GM21381 (cell line): Measurements from ENCODE around the gene ENKD1.

Experiments
- ATAC-seq: cut with Tn5 transposase; IDR thresholded peaks from one replicate; pipeline ENCODE4 v1.9.1; 2021; ENCODE audit warnings: mild to moderate bottlenecking, moderate library complexity; ENCODE audit not compliant: unreplicated experiment

ENKD1 gene

DNA sequence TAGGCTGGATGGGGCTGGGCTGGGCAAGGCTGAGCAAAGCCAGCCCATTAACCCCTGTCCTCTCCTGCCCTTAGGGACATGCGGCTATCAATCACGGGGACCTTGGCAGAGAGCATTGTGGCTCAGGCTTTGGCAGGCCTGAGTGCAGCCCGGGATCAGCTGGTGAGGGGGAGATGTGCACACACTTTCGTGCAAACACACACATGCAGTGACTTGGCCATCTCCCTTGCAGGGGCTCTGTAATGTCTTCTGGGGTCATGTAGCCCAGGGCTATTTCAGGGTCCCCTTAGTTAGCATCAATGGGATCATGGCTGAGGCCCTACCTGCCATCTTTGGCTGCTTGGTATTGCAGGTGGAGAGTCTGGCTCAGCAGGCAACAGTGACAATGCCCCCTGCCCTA is 14.7 kb downstream of the ENKD1 start:
- no peak for ATAC-seq

DNA sequence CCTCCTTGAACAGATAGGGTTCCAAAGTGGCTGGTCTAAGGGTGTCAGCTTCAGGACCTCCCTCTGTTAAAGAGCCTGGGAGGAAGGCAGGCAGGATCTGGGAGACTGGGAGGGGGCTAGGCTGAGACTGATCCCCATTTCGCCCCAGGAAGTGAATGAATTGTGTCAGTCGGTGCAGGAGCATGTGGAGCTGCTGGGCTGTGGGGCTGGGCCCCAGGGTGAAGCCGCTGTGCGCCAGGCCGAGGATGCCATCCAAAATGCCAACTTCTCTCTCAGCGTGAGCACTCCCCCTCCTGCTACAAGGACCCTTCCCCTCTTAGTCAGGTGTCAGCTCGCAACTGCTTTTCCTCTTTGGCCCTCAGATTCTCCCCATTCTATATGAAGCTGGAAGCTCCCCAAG is 15.5 kb downstream of the ENKD1 start:
- no peak for ATAC-seq

DNA sequence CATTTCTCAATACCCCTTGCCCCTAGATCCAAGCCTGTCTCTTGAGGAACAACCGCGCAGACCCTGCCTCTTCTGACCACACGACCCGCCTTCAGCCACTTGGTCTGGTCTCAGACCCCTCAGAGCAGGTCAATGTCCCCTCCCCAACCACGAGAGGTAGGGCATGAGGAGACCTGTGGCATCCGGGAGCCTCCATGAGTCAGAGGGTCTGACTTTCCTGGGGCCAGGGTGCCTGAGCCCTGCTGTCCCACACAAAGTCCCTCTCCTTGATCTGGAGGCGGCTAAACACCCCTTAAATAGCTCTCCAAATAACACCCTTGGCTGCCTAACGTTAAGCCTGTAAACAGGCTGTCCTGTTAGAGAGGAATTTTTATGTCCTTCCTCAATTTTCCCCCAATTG is 16.5 kb downstream of the ENKD1 start:
- no peak for ATAC-seq

DNA sequence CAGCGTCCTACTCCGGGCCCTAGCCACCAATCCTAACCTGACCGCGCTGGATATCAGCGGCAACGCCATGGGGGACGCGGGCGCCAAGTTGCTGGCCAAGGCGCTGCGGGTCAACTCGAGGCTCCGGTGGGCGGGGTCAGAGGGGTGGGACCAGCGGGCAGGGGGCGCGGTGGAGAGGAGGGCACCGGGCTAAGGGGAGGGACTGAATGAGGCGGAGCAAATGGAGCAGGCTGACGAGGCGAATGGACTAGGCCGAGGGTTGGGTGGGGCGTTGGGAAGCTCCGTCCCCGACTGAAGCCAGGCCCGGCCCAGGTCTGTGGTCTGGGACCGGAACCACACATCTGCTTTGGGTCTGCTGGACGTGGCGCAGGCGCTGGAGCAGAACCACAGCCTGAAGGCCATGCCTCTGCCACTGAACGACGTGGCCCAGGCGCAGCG is 17.0 kb downstream of the ENKD1 start:
- ATAC-seq: no peak

DNA sequence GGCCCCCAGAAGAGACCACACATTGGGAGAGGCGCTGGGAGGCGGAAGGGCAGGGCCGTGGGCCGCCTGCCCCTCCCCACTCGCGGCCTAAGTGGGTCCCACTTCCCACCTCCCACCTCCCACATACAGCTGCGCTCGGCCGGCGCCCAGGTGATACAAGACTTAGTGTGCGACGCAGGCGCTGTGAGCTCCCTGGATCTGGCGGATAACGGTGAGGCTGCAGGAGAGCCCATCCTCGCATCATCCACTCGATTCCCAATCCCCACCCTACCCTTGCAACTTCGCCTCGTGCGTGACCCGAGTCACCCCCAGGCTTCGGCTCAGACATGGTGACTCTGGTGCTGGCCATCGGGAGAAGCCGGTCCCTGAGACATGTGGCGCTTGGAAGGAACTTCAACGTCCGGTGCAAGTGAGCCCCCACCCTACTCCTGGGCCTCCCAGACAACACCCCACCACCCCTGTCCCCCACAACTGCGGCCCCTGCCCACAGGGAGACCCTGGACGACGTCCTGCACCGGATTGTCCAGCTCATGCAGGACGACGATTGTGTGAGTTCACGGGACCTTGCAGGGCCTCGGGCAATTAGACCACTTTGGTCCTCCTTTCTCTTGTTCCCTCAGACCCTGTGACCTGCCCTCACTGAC is 17.7 kb downstream of the ENKD1 start:
- ATAC-seq: no peak

DNA sequence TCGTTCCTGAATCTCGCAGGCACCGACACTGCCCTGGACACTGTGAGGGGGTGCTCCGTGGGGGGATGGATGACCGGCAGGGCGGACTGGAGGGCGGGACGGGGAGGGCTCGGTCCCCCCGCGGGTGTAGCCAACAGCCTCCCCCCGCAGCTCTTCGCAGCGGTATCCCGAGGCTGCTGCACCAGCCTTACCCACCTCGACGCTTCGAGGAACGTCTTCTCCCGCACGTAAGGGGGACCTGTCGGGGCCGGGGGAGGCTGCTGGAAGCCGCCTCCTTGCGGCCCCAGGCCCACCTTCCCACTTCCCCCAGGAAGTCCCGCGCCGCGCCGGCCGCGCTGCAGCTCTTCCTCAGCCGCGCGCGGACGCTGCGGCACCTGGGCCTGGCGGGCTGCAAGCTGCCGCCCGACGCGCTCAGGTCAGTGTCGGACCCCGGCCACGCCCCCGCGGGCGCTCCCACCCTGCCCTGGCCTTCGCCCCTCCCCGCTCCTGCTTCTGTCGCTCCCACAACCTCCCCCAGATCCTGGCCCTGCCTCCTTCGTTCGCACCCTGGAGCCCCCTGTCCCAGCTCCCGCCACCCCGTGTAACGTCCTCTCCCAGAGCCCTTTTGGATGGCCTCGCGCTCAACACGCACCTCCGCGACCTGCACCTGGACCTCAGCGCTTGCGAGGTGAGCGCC is 18.3 kb downstream of the ENKD1 start:
- no peak for ATAC-seq

DNA sequence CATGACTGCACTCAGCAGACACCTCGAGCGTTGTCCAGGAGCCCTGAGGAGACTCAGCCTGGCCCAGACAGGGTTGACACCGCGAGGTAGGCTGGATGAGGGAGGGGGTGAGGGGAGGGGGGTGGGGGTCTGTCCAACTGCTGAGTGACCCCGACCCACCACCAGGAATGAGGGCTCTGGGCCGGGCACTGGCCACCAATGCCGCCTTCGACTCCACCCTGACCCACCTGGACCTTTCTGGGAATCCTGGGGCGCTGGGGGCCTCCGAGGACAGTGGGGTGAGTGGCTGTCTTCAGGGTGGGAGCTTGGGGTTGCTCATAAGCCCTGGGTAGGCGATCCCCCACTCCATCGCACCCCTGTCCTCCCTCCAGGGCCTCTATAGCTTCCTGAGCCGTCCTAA is 18.9 kb downstream of the ENKD1 start:
- ATAC-seq: no peak

DNA sequence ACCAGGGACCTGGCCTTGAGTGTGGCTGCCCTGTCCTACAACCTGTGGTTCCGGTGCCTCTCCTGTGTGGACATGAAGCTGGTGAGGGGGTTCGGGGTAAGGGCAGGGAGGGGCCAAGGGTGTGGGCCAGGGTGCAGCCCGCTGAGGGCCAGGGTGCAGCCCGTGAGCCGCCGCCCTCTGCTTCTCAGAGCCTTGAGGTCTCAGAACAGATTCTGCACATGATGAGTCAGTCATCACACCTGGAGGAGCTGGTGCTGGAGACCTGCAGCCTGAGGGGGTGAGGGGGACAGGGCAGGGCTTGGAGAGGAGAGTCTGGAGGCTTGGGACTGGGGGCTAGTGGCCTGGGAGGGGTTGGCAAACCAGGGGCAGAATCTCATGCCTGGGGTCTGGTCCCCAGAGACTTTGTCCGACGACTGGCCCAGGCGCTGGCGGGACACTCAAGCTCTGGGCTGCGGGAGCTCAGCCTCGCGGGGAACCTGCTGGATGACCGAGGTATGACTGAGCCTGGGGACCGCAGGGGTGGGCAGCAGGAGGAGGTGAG is 19.4 kb downstream of the ENKD1 start:
- ATAC-seq: no peak

DNA sequence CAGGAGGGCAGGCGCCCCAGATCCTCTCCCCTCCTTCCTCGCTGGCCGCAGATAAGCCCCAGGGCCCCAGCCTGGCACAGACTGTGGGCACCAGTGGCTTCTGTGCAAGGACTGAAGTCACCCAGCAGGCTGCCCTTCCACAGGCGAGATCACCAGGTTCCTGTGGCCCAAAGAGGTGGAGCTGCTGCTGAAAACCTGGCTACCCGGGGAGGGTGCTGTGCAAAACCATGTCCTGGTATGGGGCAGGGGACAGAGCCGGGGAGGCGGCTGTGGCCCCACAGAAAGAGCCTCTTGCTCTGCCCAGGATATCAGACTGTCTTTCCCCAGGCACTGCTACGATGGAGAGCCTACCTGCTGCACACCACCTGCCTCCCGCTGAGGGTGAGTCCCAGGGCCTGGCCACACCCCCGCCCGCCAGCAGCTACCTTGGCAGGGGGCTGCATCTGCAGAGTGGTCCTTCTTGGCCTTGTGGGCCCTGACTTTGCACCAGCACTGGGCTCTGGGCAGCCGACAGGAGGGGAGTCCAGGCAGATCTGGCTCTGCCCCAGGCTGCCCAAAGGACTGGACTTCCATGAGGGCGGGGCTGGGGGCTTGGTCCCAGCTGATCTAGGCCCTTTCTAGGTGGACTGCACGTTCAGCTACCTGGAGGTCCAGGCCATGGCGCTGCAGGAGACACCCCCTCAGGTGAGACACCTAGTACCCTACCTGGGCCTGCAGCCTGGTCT is 21.0 kb downstream of the ENKD1 start:
- ATAC-seq: no peak

DNA sequence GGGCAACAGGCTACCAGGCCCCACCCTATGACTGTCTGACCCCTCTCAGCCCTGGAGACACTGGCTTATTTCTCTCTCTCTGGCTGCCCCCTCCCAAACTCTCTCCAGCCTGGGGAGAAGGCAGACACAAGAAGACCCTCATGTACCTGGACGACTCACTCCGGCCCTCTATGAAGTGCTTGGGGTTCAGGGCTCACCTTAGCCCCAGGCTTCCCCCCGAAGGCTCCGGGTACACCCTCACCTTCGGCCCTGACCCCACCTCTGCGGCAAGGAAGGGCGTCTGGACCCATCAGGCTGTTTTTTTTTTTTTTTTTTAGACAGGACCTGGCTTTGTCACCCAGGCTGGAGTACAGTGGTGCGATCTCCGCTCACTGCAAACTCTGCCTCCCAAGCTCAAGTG is 22.5 kb downstream of the ENKD1 start:
- no peak for ATAC-seq

DNA sequence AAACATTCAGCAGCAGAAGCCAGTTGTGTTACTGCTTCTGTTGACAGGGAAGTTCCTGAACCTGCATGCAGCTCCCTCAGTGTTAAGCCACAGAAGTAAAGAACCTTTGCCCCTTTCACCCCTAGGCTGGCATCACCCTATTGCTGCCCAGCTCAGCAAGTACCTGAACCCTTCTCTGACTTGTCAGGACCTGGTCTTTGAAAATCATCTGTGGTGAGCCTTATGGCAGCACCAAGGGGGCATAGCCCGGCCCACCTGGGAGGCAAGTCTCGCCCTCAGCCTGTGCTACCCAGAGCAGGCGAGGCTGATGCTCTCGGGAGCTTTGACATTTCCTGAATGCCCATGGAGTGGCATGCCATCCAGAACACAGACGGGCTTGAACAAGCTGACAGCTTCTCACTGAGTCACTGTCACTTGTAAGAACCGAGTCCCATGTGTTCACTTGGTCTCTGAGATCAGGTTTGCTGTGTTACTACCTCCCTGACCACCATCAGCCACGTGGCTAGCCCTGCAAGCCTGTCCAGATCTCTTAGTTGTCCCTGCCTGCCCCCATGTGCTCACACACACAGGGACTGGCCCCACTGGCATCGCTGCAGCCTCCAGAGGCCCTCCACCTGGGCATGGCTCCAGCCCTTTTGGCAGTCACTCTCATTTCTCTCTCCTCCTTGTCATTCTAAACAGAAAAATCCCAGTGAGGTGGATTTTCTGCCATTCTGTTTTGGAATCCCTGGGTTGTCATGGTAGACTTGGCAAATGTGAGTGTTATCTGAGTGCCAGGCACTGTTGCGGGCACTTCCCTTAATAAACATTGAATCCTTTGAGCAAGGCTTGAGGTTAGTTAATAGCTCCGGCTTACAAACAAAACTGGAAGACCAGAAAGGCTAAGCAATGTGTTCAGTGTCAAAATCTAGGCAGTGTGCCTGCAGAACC is 24.5 kb downstream of the ENKD1 start:
- no peak for ATAC-seq

DNA sequence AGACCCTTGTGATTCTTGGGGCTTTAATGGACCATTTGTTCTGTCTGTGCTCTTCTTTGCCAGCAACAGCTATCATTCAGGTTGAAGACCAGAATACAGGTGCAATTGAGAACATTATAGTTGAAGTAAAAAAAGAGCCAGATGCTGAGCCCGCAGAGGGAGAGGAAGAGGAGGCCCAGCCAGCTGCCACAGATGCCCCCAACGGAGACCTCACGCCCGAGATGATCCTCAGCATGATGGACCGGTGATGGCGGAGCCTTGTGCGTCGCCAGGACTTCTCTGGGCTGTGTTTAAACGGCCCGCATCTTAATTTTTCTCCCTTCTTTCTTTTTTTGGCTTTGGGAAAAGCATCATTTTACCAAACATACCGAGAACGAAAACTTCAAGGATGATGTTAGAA is 28.9 kb downstream of the ENKD1 start:
- ATAC-seq: no peak

DNA sequence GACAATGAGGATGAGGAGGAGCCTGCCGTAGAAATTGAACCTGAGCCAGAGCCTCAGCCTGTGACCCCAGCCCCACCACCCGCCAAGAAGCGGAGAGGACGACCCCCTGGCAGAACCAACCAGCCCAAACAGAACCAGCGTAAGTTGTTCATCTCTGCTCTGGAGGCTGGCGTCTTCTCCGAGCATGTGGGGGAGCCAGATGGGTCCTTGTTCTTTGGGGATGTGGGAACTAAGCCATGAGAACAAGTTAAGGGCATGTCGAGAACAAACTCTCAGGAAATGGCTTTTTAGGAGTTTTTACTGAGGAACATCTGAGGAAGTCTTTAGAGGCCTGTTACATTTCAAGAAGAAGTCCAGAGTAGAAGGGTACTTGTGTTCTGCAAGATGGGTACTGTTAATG is 29.8 kb downstream of the ENKD1 start:
- ATAC-seq: no peak

DNA sequence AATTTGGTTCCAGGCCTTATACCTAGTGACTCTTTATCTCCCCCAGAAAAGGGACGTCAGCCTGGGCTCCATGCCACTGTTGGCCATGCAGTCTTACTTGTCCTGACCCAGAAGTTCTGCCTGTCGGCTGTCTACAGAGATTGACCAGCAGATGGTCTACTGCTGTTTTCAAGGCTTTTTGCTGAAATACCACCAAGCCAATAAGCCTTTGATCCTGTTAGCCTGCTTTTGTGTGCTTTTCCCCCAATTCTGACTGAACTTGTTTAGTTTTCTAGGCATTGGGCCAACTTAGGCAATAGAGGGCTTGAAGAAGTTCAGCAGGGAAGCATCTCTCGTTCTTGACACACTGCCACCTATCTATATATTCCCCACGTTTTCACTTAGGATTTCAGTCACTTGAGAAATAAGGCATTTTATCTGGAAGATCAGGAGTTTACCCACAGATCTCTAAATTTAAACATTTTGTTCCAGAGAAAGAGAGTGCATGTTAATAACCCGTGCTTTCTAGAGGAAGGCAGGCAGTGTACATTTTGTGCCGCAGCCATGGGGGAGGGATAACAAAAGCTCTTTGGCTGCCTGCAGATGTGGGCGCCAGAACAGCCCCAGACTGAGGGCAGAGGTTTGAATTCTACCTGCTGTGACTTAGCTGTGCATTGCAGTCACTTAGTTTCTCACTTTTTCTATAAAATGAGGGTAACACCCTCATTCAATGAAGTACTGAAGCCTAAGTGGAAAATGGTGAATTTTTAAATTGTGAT is 34.0 kb downstream of the ENKD1 start:
- ATAC-seq: no peak

DNA sequence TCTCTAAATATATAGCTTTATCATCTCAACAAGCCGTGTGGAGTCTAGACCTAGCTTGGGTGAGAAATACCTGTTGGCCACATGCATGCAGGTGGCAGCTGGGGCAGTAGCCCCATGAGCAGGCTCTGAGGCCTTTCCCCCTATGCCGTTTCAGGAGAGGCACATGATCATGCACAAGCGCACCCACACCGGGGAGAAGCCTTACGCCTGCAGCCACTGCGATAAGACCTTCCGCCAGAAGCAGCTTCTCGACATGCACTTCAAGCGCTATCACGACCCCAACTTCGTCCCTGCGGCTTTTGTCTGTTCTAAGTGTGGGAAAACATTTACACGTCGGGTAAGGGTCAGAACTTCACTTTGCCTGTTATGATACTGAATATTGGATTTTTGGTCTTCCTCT is 38.3 kb downstream of the ENKD1 start:
- ATAC-seq: no peak

DNA sequence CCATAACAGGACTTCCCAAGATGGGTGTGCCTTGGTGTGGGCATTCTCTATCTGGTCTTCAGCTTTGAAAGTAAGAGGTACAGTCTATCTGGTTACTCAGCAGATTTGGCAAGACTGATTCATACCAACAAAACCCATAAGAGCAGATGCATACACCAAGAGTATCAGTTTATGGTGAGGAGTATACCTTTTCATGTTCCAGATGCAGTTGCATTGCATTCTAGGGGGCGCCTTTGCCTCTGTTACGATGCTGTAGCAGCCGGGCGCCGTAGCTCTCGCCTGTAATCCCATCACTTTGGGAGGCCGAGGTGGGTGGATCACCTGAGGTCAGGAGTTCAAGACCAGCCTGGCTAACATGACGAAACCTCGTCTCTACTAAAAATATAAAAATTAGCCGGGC is 52.7 kb downstream of the ENKD1 start:
- ATAC-seq: no peak
